ENCODE measurements around the gene KARS1.

The KARS1 gene

DNA sequence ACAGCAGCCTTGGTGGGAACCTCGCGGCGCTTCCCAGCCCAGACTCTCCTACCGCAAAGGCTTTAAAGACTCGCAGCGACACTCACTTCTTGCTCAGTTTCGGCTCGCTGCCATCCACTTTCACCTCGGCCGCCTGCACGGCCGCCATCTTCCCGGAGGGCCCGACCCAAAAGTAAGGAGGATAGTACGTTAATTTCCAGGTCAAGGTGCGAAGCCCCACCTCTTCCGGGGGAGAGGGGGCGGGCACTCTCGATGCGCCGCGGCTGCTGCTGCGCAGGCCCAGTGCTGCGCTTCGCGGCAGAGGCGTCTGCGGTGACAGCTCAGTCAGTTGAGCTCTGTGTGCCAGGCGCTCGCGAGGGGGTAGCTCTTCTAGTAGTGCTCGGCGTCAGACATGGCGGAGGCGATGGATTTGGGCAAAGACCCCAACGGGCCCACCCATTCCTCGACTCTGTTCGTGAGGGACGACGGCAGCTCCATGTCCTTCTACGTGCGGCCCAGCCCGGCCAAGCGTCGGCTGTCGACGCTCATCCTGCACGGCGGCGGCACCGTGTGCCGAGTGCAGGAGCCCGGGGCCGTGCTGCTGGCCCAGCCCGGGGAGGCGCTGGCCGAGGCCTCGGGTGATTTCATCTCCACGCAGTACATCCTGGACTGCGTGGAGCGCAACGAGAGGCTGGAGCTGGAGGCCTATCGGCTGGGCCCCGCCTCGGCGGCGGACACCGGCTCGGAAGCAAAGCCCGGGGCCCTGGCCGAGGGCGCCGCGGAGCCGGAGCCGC lies at the start of gene KARS1, which contains the start of gene TERF2IP:
TSS of gene KARS1 (minus strand) at position 174 of the 773 bp plus-strand sequence. CDS start at position 148, 26 bp downstream.
TSS of gene TERF2IP (plus strand) at position 282 of the 773 bp plus-strand sequence. CDS start at position 392, 110 bp downstream.
- peak; percentile 93 for DNase-seq (ENCODE audit: low spot score)

DNA sequence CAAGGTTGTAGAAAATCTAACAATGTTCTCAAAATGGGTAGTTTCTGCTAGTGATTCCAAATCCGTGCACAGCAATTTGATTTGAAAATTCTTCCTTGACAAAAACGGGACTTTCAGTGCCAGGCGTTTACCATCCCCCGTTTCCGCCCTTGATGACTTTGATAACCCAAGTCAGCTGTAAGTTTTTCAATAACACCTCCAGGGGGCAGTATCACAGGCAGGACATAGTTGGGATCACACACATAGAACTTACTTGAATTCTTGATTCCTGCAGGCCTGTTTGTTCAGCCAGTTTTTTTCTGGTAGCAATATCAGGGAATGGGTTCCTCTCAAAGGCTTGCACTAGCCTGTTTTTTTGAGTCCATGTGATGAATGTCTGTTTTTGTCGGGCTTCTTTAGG lies 48.2 kb upstream of the KARS1 start:
- DNase-seq (ENCODE audit: low spot score), result peak; percentile 8

DNA sequence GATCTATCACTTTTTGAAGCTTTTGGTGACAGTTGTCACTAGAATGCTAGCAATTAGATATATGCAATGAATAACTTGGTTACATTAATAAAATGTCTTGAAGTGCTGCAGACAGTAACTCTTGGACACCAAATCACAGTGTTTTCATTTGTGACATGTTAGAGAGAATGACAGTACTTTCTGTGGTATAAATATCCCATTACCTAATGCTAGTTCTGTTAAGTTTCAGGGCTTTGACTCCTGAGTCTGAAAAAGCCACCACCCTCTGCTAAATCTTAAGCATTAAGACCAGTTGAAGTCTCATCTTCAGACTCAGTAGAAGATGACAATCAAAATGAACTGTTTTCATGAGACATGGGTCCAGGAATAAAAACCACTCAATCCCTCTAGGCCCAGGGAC lies 39.9 kb upstream of the KARS1 start:
- DNase-seq (ENCODE audit: low spot score), result no peak

DNA sequence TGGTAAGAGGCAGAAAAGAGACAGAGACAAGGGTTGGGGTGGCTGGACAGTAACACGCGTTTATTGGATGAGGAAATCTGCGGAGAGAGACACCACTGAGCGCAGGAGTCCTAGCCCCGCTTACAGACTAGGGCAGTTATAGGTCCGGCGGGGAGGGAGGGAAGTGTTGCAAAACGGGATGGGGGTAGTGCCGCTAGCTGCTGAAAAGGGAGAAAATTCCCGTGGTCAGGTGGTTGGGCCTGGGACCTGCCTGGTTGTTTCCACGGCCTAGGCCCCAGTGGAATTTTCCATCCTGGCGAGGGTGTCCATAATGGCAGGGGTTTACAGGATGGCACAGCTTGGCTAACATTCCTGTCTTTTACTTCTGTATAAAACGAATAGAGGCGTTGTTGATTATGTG lies 34.8 kb upstream of the KARS1 start:
- no peak for DNase-seq (ENCODE audit: low spot score)

DNA sequence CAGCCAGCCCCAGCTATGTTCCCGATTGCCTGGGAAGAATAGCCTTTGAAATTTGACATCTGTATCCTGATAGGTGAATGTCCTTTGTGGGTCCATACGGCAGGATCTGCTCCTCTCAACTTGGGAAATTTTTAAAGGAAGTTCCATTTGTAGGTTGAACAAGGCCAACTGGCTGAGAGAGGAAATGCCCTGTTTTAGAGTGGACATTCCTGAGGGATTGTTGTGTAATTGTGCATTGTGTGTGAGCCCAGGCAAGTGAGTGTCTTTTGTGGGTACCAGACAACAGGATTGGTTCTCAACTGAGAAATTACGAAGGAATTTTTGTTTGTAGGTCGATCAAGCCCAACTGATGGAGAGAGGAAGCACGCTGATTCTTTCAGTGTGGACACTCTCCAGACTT lies 31.9 kb upstream of the KARS1 start:
- no peak for DNase-seq (ENCODE audit: low spot score)

DNA sequence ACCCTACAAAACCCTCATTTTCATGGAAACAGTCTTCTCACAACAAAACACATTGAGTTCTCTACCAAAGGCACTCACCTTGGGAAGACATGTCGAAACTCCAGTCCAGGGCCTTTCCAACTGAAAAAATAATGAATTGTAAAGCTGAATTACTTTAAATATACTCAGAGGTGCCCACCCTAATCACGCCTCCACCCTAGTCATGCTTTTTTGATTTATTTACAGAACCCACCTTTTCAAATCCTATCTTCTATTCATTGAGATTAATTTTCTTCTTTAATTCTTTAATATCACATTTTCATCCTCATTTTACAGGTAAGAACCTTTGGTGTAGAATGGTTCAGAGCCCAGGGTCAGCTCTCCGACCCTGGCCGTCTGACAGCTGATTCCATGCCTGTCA lies 29.4 kb upstream of the KARS1 start, which contains the start of gene CPHXL2:
TSS of gene CPHXL2 (minus strand) at position 101 of the 400 bp plus-strand sequence. CDS start at position 91, 10 bp downstream.
- no peak for DNase-seq (ENCODE audit: low spot score)

DNA sequence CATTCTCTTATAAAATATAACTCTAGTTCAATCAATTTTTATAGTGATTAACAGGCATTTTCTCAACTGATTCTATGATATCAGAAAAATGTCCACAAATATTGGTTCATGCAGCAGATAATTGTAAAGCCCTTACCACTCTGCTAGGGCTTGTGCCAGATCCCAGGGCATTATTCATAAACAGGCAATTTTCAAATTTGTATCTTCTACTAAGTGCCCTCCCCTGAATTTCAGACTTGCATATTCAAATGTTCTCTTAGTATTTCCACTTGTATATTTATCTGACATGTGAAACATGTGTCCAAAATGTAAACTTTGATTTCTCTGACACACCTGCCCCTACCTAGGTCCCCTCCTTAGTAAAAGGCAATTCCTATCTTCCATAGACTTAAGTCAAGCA lies 20.0 kb upstream of the KARS1 start:
- no peak for DNase-seq (ENCODE audit: low spot score)

DNA sequence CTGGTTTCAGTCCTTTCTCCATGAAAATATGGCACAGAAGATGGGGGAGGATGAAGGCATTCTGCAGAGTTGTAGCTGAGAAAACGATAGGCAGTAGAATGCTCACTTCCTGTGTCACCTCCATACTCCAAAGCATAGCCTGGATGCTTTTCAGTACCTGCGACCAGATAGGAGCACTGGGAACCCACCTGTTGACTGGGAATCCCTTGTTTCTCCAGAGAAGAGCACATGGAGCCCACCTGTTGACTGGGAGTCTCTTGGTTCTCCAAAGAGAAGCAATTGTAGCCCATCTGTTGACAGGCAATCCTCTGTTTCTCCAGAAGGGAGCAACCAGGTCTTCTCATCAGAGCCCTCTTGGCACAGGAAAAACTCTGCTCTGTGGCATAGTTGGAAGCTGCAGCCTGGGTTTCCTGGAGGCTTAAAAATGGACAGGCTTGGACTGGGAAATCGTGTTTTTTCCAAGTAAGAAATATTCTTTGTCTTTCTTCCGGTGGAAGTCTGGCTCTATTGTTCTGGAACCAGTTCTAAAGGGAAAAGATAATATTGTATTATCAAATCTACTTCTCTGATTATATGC lies 13.3 kb upstream of the KARS1 start:
- DNase-seq (ENCODE audit: low spot score), result no peak

DNA sequence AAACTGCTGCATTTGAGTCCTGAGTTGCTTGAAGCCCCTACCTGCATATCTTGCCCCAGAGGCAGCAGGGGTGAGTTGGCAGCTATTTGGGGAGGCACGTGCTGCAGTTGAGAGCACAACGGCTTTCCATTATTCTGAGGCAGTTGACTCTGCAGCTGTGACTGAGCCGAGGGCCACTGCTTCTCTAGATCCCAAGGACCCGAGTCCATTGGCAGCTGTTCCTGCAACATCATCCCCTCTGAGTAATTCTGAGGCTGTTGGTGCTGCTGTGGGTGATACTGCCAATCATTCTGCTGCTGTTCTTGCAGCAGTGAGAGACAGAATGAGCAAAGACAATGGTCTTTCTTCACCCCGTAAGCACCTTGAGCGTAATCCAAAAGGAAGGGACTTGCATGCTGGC lies 12.9 kb upstream of the KARS1 start:
- no peak for DNase-seq (ENCODE audit: low spot score)

DNA sequence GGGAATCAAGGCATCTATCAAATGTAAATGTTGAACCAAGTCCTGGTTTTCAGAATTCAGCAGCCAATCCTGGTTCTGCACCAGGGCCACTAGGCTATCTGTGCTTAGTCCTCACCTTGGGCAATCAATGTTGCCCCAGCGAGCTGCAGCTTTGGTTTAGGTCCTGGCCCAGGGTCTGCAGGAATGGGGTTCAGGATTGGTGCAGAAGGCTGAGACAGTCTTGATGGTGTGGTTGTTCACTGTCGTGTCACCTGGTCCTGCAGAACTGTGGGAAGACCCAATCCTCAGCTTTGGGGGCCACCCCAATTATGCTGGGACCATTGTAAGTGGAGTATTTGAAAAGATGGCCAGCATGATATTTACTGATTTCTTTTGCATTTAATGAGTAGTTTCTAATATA lies 10.7 kb upstream of the KARS1 start:
- DNase-seq (ENCODE audit: low spot score), result no peak

DNA sequence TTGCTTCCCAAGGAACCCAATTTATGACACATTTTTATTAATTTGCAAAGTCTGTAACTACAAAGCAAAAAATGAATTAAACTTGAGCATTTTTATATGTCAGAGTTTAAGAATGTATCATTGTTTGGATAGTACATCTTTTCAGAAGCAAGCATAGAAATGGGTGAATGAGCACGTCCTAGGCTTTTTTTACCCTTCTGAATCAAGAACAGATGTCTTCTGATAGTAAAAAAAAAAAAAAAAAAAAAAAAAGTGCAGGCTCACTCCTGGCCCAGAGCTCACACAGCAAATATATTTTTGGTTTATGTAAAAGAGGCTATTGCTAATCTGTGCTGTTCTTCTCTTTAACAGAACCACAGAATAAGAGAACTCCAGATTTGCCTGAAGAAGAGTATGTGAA lies 6.5 kb upstream of the KARS1 start:
- no peak for DNase-seq (ENCODE audit: low spot score)

DNA sequence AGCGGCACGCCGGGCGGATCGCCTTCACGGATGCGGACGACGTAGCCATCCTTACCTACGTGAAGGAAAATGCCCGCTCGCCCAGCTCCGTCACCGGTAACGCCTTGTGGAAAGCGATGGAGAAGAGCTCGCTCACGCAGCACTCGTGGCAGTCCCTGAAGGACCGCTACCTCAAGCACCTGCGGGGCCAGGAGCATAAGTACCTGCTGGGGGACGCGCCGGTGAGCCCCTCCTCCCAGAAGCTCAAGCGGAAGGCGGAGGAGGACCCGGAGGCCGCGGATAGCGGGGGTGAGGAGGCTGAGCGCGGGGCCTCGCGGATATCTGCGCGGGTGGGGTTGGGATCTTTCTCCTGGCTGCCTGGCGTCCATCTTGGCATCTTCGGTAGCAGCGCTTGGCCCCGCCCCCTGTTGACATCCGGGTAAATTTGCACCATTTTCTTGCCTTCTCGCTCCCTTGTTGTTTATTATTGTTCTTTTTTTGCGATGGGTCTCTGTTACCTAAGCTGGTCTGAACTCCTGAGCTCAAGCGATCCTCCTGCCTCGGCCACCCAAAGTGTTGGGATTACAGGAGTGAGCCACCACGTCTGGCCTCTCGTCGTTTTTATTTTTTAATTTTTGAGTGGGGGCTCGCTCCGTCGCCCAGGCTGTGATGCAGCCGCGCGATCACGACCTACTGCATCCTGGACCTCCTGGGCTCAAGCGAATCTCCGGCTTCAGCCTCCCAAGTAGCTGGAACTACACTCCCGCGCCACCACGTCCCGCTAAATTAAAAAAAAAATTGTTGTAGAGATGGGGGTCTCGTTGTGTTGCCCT lies 1.0 kb upstream of the KARS1 start:
- DNase-seq (ENCODE audit: low spot score), result peak; percentile 83

DNA sequence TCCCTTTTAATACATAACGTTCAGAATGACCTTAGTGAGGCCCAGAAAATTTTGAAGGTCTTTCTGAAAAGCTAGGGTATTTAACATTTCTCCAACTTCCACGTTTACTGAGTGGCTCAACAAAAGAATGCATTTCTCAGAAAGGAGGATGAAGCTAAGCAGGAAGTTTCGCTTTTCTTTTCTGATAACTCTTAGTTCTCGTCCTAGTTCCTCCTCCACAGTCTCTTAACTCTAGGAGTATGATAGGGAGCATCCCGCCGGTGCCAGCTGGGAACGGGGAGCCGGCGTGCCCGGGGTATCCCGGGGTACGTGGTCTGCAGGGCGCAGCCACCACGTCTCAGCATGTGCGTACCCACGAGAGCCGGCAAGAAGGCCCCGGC lies 363 bp downstream of the KARS1 start:
- no peak for DNase-seq (ENCODE audit: low spot score)

DNA sequence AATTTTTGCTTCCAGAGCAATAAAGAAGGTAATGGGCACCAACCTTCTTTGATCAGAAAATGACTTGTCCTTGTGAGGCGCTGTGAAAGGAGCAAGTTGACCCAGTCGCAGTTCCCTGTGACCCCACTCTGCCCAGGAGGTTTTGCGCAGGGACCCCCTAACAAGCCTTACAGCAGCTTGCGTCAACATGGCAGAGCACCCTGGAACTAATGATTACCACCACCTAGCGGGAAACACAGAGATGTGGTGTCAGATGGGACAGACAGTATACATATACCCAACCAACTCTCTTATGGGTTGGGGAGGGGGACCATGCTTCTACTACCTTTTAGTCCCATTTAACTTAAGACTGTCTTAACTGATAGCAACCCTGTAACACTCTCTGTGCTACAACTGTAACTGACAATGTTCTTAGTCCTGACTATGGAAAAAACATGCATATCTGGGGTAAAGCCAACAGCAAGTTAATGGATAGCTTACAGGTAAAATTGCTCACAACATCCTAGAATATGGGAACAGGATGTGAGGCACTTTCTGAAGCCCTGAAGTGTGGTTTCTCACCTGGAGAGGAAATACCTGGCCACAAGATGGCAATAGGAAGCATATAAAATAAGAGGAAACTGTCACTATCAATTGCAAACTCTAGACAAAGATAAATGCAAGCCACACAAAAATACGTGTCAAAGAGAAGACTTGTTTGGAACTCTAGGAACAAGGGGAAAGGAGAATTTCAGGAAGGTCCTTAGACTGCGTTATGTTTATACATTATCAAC lies 3.0 kb downstream of the KARS1 start:
- no peak for DNase-seq (ENCODE audit: low spot score)

DNA sequence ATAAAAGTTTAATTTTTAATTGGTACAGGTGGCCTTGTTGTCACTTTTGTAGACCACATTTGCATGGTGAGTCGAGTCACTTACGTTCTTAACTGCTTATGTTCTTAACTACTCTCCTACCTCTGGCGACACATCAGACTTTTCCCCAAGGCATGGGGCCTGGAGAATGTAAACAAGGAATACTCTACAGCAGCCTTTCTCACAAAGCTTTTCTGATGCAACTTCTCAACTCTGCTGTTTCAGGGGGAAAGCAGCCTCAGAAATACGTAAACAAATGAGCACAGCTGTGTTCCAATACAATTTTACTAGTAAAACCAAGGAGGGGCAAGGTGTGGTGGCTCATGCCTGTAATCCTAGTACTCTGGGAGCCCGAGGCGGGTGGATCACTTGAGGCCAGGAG lies 6.9 kb downstream of the KARS1 start:
- no peak for DNase-seq (ENCODE audit: low spot score)

DNA sequence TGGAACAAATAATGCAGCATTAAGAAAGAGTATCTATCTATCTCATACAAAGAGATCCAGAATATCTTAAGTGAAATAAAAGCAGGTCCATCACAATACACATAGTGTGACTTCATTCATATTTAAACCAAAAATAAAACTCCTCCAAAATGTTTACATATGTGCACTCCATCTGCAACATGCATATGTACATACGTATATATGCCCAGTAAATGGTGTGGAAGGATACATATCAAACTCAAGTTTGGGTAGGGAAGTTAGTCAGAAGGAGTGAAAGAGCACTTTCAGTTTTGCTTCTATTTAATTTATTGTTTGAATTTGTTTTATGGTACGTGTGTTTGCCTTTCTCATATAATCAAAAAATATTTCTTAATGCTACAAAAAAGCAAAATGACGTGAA lies 12.4 kb downstream of the KARS1 start:
- DNase-seq (ENCODE audit: low spot score), result no peak

DNA sequence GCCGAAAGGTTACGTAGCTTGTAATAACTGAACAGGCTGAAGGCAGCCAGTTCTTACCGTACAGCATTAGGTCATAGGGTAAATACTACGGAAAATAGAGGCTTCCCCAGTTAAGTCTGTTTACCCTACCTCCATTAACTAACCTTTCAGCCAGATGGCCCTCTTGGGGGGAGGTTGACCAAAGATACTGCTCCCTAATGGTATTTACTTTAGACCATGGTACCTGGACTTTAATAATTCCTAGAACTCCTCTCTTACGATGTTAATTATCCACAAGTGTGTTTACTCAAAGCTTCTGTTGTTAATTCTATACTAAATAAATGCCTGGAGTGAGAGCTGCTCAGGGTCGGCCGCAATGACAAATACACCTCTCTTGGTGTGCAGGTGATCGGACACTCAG lies 14.6 kb downstream of the KARS1 start:
- DNase-seq (ENCODE audit: low spot score), result no peak

DNA sequence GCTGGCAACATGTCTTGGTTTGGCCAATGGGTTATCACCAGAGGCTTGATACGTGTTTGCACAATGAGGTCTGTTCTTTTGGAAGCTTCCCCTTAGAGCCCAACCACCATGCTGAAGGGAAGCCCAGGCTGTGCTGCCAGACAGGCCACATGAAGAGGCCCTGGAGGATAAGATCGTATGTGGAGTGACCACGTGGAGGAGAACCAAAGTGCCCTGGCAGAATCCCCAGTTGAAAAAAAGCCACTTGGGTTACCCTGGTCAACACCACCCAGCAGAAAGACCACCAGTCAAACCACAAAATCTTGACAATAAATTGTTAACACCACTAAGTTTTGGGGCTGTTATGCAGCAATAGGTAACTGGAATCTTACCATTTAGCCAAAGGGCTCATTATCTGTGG lies 17.4 kb downstream of the KARS1 start:
- DNase-seq (ENCODE audit: low spot score), result no peak

DNA sequence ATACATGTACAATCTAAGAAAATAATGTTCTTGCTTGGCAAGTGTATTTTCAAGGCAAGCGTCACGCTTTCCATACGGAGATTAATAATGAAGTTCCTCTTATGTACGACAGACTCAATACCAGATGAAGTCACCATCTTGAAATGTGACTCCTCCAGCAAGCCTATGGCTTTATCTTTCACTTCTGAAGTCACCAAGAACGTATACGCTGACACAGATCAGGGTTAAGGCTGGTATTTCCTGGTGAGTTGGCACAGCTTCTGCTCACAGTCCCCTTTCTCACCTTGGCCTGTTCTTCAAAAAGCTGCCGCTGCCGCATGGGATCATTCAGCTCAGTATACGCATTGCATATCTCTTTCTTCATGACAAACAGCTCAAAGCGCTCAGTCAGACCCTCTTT lies 18.3 kb downstream of the KARS1 start:
- DNase-seq (ENCODE audit: low spot score), result no peak

DNA sequence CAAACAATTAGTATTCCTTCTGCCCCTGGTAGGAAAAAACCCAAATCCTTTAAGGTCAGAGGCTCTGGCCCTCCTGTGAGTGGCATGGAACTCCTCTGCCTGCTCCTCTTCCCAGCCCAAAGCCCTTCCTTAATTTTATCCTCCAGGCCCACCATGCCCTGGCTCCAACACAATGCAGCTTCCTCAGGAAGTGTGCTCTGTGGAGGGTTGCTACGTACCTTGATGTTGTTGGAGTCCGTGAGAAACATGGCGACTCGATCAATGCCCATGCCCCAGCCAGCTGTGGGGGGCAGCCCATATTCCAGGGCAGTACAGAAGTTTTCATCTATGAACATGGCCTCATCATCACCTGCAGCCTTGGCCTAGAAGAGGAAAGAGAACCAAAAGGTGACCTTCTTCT lies 19.1 kb downstream of the KARS1 start:
- no peak for DNase-seq (ENCODE audit: low spot score)

DNA sequence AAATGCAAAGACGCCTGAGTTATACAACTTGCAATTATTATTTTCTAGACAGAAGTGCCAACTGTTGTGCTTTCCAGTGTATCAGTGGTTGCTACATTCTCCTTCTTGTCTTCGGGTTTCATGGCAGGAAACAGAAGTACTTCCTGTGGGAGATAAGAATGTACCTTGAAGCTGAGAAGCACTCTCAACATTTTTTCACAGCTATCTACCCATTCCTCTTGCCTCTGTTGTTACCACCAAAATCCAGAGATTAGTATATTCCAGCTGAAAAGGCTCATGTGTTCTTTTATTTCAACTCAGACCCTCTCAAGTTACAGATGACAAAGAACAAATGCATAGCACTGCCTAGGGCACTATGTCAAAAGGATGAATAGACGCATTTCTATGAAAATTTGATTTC lies 19.6 kb downstream of the KARS1 start:
- DNase-seq (ENCODE audit: low spot score), result no peak

DNA sequence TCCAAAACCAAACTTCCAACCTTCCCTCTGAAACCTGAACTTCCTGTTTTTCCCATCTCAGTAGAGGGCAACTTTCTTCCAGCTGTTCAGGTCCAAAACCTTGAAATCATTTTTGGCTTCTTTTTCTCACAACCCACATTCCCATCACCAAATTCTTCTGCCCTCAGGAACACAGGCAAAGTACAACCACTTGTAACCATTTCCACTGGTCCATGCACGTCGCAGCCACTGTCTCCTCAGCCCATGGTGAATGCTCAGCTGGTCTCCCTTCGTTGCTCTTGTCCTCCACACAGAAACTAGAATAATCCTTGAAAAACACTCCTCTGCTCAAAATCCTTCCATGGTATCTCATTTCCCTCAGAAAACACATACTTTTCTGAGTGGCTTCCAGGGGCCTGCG lies 20.7 kb downstream of the KARS1 start:
- DNase-seq (ENCODE audit: low spot score), result no peak
